ENCODE data around the gene CSNK2A2.

CSNK2A2 gene

GRCh38 chr16:58234831-58235595 lies 37.1 kb upstream of the CSNK2A2 start:
- TF ChIP-seq CTCF (IDR thresholded peaks at IDR 0.05) = no peak

GRCh38 chr16:58230259-58230658 lies 32.4 kb upstream of the CSNK2A2 start:
- no peaks in the 10 kb centered on the region for H3K4me1 ChIP-seq
- no peak for DNase-seq
- H3K27me3 ChIP-seq = peaks cover 0 to 5% of the 10 kb centered on the region in 2 donors
- H3K9me3 ChIP-seq = no peaks in the 10 kb centered on the region
- H3K36me3 ChIP-seq = no peaks in the 10 kb centered on the region
- no peak overlapping the region for H3K4me3 ChIP-seq
- H3K27ac ChIP-seq = no peak overlapping the region
- TF ChIP-seq CTCF (IDR thresholded peaks at IDR 0.05) = no peak
- intact Hi-C loops (cut with DNase I; ENCODE audit: low total_unique reads) = no loop called here

More at GRCh38 chr16:58234831-58235595, 37.1 kb upstream of the CSNK2A2 start:
- intact Hi-C loops (cut with DNase I; ENCODE audit: low total_unique reads) = no loop called here
- Histone ChIP-seq H3K9me3 (no peaks in the 10 kb centered on the region), H3K36me3 (no peaks in the 10 kb centered on the region), H3K27ac (no peak overlapping the region), H3K27me3 (peaks cover 0 to 12% of the 10 kb centered on the region in 2 donors), H3K4me1 (peaks cover 0 to 8% (median 4%) of the 10 kb centered on the region in 4 donors), H3K4me3 (no peak overlapping the region)
- no peak for DNase-seq

GRCh38 chr16:58226790-58227189 lies 28.9 kb upstream of the CSNK2A2 start:
- Histone ChIP-seq H3K27me3 (peaks cover 0 to 3% of the 10 kb centered on the region in 2 donors), H3K4me3 (no peak overlapping the region), H3K4me1 (no peaks in the 10 kb centered on the region), H3K36me3 (no peaks in the 10 kb centered on the region), H3K27ac (no peak overlapping the region), H3K9me3 (no peaks in the 10 kb centered on the region)
- no peak for TF ChIP-seq CTCF (IDR thresholded peaks at IDR 0.05)
- no peak for DNase-seq
- intact Hi-C loops (cut with DNase I; ENCODE audit: low total_unique reads) = no loop called here

DNA sequence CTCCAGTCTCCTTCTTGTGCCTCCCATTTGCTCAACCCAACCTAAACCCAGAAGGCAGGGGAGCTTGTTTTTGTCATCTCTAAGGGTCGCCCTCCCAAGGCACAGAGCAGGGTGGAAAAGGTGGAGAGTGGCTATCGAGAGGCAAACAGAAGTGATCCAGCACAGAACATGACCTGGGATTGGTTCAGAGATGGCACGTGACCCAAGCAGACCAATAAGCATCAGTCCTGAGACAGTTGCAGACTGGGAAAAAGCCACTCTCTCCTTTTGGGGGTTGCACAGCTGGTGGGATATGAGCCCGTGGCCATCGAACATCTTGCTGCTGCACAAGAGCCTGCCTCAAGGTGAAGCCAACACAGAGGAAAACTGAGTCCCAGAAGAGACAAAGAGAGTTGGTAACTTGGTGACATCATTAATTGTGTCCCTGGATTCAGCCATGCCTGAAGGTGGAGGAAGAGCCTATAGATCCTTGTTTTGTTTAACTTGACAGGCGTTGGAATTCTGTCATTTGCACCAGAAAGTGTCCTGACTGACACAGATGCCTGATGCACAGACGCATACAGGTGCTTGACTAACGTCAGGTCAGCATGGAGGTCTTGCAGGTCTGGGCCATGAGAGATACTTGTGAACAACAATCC lies 28.2 kb upstream of the CSNK2A2 start:
- TF ChIP-seq CTCF (IDR thresholded peaks at IDR 0.05) = no peak
- intact Hi-C loops (cut with DNase I; ENCODE audit: low total_unique reads) = no loop called here
- peaks cover 0 to 3% of the 10 kb centered on the region in 2 donors for H3K27me3 ChIP-seq

GRCh38 chr16:58222532-58223316 lies 24.8 kb upstream of the CSNK2A2 start:
- Histone ChIP-seq H3K9me3 (no peaks in the 10 kb centered on the region), H3K27me3 (peaks cover 0 to 3% of the 10 kb centered on the region in 2 donors), H3K4me1 (no peaks in the 10 kb centered on the region), H3K36me3 (no peaks in the 10 kb centered on the region), H3K27ac (no peak overlapping the region), H3K4me3 (no peak overlapping the region)
- no peak for DNase-seq
- intact Hi-C loops (cut with DNase I; ENCODE audit: low total_unique reads) = no loop called here
- no peak for TF ChIP-seq CTCF (IDR thresholded peaks at IDR 0.05)

More for the DNA sequence above, 28.2 kb upstream of the CSNK2A2 start:
- H3K36me3 ChIP-seq = no peaks in the 10 kb centered on the region
- H3K4me3 ChIP-seq = no peak overlapping the region
- H3K9me3 ChIP-seq = no peaks in the 10 kb centered on the region
- H3K27ac ChIP-seq = no peak overlapping the region
- H3K4me1 ChIP-seq = no peaks in the 10 kb centered on the region
- no peak for DNase-seq

Data from tibial artery (tissue), 4 donors.